GM12891 (cell line): ENCODE results near the gene EOMES.

Experiments
- POLR2A ChIP-seq: IDR thresholded peaks from 2 replicates; pipeline ENCODE4 v1.6.1; 2011; ENCODE audit warnings: low read depth, low read length, control low read depth
- POLR2AphosphoS5 ChIP-seq: IDR thresholded peaks from 2 replicates; pipeline ENCODE4 v1.6.1; 2011; ENCODE audit warnings: low read depth, low read length, control low read depth
- POU2F2 ChIP-seq: IDR thresholded peaks from 2 replicates; pipeline ENCODE4 v1.6.1; 2011; ENCODE audit warnings: low read depth, mild to moderate bottlenecking, control low read depth, low read length, moderate library complexity

DNA sequence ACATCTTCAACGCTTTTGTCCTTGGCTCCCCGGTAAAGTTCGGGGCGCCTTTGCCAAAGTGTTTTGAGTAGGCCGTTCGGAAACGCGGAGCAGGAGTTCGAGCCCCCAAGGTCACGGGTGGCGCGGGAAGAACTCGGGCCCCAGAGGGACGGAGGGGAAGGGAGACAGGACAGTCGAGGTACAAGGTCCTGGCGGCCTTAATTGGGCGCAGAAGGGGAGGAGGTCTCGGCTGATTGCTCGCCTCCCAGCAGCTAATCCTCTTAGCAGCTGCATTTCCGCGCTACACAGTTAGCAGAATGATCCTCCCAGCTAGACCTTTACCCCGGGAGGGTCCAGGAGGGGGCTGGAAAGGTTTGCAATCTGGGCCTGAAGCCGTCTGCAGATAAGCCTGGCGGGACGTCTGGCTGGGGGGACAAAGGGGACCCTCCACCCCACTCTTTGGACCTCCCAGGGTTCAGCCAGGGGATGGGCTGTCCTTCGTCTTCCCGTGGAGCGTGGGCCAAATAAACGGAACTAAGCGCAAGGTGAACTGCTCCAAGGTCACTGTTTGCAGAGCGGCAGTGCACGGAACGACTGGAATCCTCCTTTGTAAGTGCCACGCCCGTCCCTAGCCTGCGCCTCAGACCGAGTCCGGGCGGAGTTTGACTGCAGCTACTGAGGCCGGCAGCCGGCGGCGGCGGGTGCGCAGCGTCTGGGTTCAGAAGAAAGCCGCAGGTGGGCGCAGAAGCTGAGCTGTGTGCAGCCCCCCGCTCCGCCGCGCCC, 7.2 kb downstream of the EOMES start:
- TF ChIP-seq POLR2AphosphoS5 (no peak), POLR2A (no peak), POU2F2 (no peak)
